Hindlimb muscle (tissue), 1 donor: ENCODE measurements around the gene LYSMD4. TPM values are rescaled to one million over a fixed set of nuclear protein-coding genes. Genes with fewer than 3 reads are reported as not detected.

Experiments used
- DNase-seq: peaks from one replicate; pipeline ENCODE4 v3.0.0-alpha.2; 2013
- polyA plus RNA-seq: library from polyadenylated mRNA; unstranded; fragments of 120-200 nt; gene quantifications from one replicate; pipeline ENCODE4 v1.2.1, GENCODE V29; 2013; ENCODE audit not compliant: insufficient read length

LYSMD4 gene
- polyA plus RNA-seq, 1 donor, result 9.3 TPM

DNA sequence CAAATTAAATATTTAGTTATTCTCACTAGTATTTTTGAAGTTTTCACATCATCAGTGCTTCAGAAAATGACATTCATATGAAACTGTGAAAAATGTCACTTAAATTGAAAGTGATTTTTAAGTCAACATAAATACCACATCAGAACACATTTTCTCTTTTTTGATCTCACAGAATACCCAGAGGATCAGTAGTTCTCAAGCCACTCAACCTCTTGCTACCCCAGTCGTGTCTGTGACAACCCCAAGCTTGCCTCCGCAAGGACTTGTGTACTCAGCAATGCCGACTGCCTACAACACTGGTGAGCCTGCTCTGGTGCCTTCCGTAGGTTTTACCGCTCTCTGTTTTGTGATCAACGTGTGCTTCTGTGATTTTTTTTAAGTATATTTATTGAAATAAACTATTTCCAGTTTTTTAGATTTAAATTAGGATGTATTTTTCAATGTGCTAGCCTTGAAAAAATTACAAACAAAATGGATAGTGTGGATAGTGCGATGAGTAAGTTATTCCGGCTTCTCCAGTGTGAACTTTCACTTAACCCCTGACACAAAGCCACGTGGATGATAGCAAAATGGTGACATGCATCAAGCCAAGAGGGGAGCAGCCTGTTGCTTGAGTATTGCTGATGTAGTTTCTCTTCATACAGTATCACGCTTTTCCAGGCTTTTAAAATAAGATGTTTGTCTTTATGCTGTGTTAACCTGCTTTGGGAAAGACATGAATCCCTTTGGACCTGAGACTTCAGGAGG, 26.5 kb downstream of the LYSMD4 start:
- no peak for DNase-seq

DNA sequence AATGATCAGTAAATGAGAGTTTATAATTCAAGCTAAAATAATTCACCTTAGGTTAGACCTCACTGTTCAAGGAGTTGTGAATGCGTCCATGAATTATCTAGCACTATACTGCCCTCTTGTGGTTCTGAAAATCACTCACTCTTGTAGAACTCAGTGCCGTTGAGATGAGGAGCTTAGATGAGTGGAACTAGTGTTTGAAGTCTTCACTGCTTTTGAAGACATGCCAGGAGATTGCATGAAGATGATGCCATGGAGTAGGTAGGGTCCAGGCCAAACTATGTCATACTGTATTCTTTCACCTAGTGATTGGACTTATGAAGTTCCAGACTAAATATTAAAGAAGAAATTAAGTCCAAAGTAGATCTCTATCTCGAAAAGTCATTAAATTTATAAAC, 28.8 kb downstream of the LYSMD4 start:
- peak; percentile 81 for DNase-seq

GRCh38 chr15:99703603-99704443, 29.4 kb downstream of the LYSMD4 start:
- peak; percentile 66 for DNase-seq

- DNase-seq, result no peak
Measured at GRCh38 chr15:99702895-99703602, 30.2 kb downstream of the LYSMD4 start.

DNA sequence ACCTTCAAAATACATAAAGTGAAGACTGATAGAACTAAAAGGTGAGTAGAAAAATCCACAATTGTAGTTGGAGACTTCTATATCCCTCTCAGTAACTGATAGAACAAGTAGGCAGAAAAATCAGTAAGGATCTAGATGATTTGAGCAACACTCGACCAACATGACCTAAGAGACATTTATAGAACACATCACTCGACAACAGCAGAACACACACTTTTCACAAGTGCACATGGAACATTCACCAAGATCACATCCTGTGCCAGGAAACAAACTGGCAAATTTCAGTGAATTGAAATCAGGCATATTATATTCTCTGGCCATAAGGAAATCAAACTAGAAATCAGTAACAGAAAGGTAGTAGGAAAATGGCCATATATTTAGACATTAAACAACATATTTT, 37.1 kb downstream of the LYSMD4 start:
- DNase-seq, result no peak

- no peak for DNase-seq
Measured at GRCh38 chr15:99692825-99693224, 40.4 kb downstream of the LYSMD4 start.

DNA sequence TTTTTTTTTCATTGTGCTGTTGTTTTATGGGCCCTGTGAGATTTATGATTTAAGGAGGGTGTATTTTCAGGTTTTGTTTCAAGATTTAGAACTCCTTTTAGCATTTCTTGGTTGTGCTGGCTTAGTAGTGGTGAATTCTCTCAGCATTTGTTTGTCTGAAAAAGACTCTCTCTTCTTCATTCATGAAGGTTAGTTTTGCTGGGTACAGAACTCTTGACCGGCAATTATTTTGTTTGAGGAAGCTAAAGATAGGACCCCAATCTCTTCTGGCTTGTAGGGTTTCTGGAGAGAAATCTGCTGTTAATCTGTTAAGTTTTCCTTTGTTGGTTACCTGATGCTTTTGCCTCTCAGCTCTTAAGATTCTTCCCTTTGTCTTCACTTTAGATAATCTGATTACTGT, 46.9 kb downstream of the LYSMD4 start:
- no peak for DNase-seq

DNA sequence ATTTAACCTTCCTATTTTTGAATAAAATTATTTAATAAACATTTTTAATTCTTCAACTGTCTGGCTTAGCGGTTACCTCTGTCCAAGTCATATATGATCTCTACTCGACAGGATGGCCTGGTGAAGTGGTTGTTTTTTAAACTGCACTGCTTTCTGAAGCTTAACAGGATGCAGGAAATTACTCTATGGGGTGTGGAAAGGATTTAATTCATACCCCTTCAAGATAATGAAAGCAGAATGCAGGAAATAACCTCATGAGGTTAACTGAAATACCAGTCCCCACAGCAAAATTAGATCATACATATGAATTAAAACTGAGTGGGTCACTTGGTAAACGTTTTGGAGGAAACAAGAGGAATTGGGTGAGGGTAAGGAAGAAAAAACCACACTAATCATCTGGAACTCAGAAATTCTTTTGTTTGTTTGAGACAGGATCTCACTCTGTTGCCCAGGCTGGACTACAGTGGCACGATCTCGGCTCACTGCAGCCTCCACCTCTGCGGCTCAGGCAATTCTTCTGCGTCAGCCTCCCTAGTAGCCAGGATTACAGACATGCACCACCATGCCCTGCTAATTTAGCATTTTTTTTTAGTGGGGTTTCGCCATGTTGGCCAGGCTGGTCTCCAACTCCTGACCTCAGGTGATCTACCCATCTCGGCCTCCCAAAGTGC, 50.1 kb downstream of the LYSMD4 start:
- no peak for DNase-seq

DNA sequence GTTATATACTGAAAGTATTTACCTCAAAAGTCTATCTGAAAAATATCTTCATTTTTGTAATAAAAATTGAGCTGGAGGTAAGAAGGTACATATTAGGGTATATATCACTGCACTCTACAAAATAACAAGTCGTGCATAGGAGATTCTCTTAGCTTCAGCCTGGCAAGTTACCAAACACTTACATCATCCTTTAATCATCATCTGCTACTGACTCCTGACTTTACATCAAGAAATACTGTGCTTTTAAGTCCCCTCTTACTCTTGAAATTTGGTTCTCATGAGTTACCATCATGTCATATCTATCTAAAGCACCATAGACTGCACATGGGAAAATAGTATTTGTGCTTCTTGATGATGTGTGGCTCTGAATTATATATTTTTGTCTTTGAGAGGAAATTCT, 50.8 kb downstream of the LYSMD4 start:
- DNase-seq, result peak; percentile 41

- no peak for DNase-seq
Measured at GRCh38 chr15:99681990-99682389, 51.2 kb downstream of the LYSMD4 start.

- no peak for DNase-seq
Measured at GRCh38 chr15:99680276-99680675, 53.0 kb downstream of the LYSMD4 start.

DNA sequence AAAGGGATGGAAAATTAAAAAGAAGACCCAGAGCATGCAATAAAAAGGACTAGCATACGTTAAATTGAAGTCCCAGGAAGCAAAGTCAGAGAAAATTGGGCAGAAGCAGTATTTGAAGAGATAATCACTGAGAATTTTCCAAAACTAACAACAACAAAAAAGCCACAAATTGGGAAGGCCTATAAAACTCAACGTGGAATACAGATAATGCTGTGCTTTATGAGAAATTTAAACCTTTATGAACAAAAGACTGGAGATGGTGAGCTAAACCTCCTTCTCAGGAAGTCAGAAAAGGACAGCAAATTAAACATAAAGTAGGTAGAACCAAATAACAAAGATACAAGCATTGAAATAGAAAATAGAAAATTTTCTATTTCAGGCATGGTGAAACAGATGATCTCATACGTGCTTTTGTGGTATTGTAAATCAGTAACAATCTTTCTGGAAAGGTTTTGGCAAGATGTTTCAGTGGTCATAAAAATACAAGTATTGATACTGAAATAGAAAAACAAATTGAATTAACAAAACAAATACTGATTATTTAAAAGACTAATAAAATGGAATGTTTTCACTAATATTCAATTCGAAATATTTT, 55.6 kb downstream of the LYSMD4 start:
- no peak for DNase-seq

Other genes starting within 250 kb of the LYSMD4 start
- 54.5 TPM for gene MEF2A, start 167.5 kb downstream of the LYSMD4 start, polyA plus RNA-seq